NOMO-1 (cell line): ENCODE measurements around the gene ARHGEF4.
"Not testable (repeated sequence)": the region's sequence is repeated elsewhere in the genome, so short reads cannot be mapped to it uniquely, and the experiment has no call there.

ENCODE experiments used
- DNase-seq, 2 experiments: peaks; one replicate each; lab custom pipeline; 2025; ENCODE audit not compliant: unreplicated experiment in 2 of 2; lab: John Stamatoyannopoulos, UW

Gene ARHGEF4

DNA sequence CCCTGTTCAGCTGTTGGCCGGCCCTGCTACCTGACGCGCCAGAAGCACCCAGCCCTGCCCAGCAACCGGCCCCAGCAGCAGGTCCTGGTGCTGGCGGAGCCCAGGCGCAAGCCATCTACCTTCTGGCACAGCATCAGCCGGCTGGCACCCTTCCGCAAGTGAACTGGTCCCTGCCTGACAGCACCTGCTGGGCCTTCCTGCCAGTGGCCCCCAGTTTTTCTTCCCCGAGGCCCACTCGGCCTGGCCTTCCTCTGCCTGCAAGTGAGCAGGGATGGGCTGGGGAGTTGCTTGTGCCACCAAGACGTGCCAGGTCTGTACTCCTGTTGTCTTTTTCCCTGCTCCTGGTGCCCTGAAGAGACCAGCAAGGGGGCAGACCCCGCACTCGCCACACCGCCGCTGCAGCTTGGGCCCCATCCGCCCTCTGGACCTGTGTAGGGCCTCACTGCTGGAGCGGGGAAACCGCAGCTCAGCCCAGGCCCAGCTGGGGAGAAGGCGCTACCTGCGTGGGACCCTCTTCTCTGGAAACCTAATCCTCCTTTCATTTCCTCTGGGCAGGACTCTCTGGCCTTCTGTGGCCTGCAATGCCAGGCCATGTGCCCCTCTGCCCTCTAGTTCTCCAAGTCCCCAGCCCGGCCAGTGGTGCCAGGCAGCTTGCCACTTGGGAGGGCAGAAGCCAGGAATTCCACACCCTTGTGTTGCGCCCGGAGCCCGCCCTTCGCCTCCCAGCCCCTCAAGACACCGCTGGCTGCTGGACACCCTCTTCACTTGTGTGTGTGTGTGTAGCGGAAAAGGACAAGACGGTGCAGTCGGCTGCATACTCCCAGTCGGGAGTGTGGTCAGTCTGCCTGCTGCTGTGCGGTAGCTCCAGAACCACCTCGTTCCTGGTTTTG lies 209.6 kb downstream of the ARHGEF4 start:
- DNase-seq: no peak

DNA sequence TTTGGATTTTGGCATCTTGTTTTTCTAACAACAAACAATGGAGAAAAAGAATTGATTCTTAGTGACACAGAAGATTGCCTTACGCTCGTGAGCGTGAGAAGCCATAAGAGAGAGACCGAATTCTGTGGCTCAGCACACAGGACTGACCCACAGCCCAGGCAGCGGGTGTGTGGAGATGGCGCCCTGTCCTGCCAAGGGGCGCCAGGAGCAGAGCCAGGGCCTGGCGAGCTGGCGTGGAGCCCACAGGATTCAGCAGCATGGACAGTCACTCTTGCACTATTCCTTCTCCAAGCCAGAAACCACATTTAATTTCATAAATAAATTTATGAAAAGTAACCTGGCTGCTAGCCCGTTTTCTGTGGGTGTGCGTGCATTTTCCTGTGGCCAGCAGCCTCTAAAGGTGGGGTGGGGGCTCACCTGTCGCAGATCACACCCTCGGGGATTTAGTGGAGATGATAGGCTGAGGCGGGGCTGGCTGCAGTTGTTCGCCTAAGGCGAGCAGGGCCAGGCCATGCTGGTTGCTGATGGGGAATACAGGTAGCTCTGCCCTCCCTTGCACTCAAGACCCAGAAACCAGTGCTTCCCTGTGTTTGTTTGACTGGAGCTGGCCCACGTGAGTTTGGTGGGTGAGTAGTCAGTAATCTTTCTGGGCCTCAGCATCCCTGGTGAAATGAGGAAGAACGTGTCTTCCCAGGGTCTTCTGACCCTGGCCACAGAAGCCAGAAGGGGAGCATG lies 210.4 kb downstream of the ARHGEF4 start:
- DNase-seq: no peak

DNA sequence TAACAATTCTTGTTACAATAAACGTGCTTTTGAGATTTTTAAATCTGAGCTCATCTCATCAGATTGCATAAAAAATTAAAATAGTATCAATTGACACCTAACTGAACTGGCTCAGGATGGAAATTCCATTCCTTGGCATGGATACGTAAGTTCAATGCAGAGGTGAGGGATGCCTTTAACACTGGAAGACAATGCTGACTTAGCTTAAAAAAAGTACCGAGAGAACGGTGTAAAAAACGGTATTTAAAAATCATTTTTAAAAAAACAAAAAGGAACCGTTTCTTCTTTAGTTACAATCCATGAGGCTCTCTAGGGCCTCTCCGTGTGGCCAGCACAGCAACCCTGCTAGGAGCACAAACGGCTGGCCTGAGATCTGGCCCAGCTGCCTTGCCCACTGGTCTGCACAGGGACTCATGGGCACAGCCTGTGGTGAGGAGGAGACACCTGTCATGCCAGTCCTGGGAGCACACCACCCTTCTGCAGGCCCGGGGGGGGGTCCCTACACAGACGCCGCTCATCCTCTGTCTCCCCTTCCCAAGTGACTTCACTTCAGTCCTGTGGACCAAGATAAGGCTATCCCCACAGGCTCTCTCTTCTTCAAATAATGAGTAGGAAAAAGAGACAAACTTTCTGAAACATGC lies 211.3 kb downstream of the ARHGEF4 start:
- no peak for DNase-seq

DNA sequence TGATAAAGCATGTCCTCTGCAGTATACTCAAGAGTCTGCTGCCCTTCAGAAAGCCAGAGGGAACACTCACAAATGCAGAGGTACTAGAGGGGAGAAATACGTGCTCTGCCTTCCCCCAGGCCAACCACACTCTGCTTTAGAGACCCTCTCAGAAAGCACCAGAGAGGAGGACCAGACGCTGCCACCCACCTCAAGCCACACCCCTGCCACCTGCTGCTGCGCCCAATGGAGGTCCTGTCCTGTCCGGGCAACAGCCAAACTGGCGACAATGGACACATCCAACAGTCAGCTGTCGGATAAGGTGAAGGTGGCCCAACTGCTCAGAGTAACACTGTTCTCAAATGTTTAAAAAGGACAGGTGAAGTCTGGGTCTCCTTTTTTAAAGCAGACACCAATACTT lies 211.9 kb downstream of the ARHGEF4 start:
- DNase-seq: no peak

DNA sequence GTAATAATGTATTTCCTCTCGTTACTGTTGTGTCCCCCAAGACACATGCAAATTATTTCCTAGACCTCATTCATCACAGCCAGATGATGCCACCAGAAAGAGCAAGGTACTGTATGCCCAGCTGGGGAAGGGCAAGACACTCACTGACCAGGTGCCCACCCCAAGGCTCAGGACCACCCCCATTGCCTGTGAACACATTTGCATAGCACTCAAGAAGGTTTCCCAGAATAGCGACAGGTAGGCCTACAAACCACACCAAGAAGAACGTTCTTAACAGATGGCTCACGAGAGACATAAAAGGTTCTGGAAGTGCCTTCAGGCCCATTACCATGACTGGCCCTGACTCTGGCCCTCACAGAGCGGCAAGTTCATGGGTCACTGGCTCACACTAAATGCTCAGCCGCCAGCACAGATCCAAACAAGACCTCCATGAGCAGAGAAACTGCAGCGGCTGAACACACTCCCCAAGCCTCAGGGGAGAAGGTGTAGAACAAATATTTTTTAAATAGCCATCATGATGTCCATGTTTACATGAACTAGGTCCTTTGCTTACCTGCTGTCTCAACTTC lies 212.5 kb downstream of the ARHGEF4 start:
- no peak for DNase-seq

DNA sequence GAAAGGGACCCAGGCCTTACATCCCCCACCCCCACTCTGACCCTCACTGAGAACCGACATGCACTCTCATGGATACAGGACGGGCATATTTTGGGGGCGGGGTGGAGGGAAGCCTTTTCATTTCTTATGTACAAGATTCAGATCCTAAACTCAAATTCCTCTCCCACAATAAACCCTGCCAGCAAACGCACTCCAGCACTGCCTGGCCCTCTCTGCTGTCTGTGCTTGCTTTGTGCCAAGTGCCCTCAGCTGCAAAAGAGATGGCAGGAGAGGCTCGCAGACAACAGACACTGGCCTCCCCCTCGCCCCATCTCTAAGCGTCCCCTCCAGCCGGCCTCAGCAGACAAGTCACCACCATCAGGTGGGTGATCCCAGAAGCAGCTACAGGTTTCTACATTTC lies 214.2 kb downstream of the ARHGEF4 start:
- no peak for DNase-seq

DNA sequence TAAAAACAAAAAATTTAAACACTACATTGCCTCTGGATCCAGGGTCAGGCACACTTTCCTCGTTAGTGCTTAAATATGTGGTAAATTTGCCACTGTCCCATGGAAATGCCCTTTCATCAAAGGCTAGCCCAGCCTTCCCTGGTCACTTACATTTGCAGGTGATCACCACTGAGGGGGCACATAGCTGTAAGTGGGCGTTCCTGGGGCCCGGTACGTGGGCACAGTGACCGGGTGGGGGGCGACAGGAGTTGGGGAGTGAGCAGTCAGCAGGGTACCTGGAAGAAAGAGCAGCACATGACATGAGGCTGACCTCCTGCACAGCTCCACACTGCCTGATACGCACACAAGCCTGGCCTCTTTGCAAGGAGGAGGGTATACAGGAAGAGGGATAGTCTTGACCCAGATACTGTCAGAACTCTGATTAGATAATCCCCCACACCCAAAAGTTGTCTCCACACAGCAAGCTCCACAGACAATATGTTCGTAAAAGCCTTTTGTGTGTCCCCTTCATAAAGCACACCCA lies 216.1 kb downstream of the ARHGEF4 start:
- no peak for DNase-seq

DNA sequence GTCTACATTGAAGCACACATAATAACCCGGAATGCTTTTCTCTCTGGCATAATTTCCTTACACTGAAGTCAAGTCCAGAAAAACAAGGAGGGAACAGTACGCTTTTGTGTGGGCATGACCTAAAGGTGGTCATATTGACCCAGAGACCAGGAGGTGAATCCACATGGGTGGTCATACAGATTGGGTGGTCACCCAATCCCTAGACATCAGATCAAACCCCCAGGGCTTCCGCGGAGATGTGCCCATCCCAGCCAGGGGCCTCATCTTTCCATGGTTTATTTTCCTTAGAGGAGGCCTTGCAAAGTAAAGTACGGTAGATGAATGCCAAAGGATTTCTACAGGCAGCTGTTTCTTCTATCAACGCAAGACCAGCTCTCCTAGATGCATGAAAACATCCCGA lies 217.8 kb downstream of the ARHGEF4 start:
- DNase-seq: no peak

DNA sequence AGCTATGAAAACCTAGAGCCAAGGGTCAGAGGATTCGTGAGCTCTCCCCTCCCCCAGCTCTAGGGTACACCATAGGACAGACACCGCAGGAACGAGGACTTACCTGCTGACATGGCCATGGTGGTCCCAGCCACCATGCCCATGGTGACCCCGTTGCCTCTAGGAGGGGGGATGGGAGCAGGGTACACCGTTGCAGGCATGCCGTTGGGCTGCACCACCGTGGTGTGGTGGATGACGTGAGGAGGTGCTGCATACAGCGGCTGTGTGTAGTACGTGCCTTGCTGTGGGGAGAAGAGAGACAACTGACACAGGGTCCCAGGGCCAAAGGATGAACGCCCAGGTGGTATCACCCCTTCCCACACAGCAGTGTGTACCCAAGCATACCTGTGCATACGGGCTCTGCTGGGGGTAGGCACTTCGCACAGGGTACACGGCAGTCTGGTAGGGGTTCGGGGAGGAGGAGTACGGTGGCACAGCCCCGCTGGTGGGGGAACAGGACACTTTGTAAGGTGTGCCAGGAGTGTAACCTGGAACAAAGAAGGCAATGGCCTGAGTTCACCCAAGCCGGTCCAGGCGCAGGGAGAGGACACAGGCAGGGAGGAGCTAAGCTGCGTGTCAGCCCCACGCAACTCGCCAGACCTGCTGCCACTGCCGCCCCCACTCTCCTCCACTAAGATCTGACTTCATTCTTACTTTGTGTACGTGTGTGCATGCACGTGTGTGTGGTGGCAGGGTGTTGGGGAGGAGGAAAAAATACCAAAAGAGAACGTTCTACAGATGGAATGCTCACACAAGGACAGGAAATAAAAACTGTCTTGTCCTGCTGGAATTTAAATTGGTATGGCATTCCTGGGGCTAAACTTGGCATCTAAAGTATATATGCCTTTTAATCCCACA lies 218.7 kb downstream of the ARHGEF4 start:
- DNase-seq: no peak

DNA sequence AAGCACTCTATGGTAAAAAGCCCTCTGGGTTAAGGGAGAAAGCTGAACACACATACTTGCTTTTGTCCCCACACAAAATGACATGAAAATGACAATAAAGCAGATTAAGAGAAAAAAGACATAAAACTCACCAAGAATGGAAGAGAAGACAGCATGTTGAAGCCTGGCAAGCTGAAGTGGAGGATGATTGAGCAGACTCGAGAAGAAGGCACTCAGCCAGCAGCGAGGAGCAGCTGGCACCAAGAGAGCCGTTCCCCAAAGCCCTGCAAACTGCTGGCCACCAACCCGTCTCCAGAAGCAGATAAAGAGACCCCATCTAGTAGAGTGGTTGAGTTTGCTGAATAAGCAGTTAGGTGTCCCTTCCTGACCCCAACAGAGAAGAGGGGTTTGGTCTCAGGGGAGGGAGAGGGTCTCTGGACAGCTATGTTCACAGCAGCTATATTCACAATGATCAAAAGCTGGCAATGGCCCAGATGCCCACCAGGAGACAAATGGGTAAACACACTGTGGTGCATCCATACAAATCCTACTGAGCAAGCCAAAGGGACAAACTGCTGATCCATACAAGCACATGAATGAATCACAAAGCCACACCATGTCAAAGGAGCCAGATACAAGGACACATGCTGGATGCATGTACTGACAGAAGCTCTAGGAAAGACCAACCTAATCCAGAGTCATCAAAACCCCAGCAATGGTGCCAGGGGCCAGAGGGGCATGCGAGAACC lies 219.7 kb downstream of the ARHGEF4 start:
- no peak for DNase-seq

DNA sequence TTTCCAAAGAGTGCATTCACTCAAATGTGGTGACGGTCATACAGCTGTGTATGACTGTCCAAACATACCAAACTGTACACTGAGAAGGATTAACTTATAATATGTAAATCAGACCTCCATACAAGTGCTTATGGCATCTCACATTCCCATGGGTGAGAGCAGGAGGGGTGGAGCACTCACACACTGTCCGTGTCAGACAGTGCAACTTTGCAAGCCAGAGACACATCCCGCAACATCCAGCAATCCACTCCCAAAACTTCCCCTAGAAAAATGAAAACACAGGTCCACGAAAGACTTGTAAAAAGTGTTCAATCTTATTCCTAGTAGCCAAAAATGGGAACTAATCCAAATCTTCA lies 220.2 kb downstream of the ARHGEF4 start:
- DNase-seq: no peak

DNA sequence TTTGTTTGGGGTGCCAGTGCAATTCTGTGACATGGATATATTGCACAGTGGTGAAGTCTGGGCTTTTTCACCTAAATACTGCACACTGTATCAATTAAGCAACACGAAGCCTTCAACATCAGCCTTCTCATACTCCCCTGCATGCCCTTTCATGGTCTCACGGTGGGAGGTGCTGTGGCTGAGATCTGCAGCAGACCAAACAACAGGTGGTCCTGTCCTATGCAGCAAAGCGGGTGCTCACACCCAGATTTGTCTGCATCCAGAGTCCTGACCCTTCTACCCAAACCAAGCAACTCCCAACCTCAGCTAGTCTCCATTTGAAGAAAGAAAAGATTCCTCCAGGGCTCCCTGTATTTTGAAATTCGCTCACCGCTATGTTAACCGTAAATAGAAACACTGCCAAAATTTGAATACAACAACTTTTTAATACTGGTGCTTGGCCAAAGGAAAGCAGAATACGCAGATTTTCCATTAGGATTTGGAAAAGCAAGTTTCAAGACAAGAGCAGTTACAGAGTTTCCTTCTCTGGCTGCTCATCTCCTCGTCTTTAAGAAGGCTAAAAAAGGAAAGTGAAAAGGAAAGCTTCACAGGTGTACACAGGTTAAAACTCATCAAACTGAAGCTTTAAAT lies 221.6 kb downstream of the ARHGEF4 start:
- no peak for DNase-seq

DNA sequence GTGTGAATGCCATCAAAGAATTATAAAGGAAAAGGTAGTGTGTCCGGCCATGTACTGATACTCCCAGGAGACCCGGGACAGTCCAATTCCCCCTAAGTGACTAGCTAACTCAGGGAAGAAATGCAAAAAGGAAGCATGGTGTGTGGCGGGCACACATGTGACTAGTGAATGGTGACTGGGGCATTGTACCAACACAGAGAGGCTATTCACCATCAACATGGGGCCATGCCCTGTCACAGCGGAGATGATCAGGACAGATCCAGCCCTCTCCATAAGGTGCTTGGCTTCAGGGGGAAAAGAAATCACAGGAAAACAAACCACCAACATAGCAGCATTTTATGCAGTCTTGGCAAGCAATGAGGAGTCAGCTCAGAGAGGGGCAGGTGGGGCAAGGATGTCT lies 222.2 kb downstream of the ARHGEF4 start:
- DNase-seq: no peak

DNA sequence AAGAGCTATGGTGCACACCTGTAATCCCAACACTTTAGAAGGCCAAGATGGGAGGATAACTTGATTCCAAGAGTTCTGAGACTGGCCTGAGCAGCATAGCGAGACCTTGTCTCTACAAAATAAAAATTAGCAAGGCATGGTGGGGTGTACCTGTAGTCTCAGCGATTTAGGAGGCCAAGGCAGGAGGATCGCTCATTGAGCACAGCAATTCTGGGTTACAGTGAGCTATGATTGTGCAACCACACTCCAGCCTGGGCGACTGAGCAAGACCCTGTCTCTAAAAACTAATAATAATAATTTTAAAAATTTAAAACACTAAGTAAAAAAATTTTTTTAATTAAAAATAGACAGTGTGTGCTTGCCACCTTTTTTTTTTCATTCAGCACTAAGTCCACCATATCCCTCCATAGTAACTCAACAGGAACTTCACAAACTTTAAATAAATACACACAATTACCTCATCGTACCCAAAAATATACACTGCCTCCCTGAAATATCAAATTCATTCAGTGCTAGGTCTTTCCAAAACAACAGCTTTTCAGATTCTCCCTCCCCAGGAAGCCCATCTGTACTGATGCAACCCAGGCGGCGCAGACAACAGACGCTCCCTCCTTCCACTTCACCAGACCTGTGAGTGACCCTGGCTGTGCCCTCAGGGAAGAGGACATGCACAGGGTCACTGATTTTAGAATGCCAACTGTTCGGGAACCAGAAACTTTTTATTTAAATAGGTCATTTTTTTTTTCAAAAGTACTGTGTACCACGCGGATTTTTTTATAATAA lies 227.0 kb downstream of the ARHGEF4 start:
- no peak for DNase-seq

DNA sequence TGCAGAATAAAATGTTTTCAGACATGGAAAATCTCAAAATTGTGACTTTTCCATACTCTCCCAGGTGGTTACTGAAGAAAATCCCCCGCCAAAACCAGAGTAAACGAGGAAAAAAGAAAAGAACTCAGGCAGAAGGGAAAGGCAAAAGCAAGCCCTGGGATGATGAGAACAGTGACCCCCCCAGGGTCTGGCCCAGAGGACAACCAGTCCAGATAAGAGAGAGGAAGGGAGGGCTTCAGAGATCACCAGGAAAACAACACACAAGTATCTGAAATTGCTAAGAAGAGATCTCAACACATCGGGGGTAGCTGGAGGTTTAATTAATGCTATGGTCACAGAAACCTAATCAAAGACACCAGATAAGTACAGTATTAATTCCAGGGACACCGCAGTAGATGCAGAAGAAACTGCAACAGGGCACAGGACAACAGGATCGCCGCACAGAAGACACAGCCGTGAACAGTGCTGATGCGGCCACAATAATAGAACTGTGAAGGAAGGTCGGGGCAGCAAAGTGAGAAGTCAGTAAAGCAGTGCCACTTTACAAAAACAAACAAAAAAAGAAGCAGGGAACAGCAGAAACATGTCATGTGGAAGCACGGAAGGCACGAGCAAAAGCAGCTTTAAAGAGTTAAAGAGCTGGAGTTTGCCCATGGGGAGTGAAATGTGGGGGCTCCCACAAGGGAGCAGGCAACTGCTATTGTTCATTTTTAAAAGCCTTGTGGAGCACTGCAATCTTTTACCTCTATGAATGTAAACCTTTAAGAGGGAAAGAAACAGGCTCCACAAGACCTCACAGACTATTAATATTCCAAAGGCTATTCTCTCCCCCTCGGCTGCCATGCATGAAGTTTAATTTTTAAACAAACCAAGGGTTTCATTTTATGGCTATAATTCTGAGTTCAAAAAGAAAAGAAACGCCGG lies 228.1 kb downstream of the ARHGEF4 start:
- DNase-seq: no peak

DNA sequence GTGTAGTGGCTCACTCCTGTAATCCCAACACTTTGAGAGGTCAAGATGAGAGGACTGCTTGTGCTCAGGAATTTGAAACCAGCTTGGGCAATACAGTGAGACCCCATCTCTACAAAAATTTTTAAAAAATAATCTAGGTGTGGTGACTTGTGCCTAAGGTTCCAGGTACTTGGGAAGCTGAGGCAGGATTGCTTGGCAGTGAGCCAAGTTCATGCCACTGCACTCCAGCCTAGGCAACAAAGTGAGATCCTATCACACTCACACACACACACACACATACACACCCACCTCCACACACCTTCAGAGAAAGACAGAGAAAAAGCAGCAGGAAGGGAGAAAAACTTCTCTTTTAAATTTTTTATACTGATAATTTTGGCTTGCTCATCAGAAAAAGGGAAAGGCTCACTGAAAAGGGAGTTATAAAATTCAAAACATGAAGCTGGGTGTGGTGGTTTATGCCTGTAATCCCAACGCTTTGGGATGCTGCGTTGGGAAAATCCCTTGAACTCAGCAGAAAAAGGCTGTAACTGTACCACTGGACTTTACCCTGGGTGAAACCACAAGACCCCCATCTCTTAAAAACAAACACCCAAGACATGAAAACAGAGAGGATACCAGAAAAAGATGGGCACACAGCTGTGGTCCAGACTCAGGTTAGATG lies 230.9 kb downstream of the ARHGEF4 start:
- DNase-seq: no peak

DNA sequence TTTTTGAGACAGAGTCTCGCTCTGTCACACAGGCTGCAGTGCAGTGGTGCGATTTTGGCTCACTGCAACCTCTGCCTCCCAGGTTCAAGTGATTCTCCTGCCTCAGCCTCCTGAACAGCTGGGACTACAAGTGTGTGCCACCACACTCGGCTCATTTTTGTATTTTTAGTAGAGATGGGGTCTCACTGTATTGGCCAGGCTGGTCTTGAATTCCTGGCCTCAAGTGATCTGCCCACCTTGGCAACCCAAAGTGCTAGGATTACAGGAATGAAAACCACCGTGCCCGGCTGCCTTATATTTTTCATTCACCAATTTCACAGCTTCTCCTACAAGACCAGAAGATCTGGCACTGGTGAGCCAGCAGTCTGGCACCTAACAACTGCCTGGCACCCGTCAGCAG lies 231.5 kb downstream of the ARHGEF4 start:
- not testable (repeated sequence) for DNase-seq
